GM19240 (cell line): ENCODE results near the gene PSKH1.

Experiments used
- DNase-seq: peaks from one replicate; pipeline ENCODE4 v3.0.0; 2011; ENCODE audit warnings: low spot score; ENCODE audit not compliant: insufficient read length

The PSKH1 gene

GRCh38 chr16:67865318-67865717, 27.7 kb upstream of the PSKH1 start:
- no peak for DNase-seq

- no peak for DNase-seq
These were observed 24.8 kb upstream of the PSKH1 start for GRCh38 chr16:67868290-67868689.

- no peak for DNase-seq
These were observed 23.4 kb upstream of the PSKH1 start for GRCh38 chr16:67869653-67870052.

GRCh38 chr16:67871256-67871655, 21.8 kb upstream of the PSKH1 start:
- no peak for DNase-seq

GRCh38 chr16:67872131-67872630, 20.9 kb upstream of the PSKH1 start:
- DNase-seq, result no peak

- DNase-seq, result peak; percentile 91
These were observed 20.2 kb upstream of the PSKH1 start, which contains the start of gene EDC4 for GRCh38 chr16:67872631-67873434. Gene EDC4, plus strand, starts transcription at chr16:67873052. Its CDS starts 210 bp downstream, at chr16:67873262.

- DNase-seq, result no peak
These were observed 19.4 kb upstream of the PSKH1 start for GRCh38 chr16:67873435-67874370.

GRCh38 chr16:67874372-67874771, 18.7 kb upstream of the PSKH1 start:
- DNase-seq, result no peak

- DNase-seq, result no peak
These were observed 16.0 kb upstream of the PSKH1 start for GRCh38 chr16:67877064-67877463.

GRCh38 chr16:67878232-67878631, 14.8 kb upstream of the PSKH1 start:
- no peak for DNase-seq

GRCh38 chr16:67878846-67879245, 14.2 kb upstream of the PSKH1 start:
- no peak for DNase-seq

- no peak for DNase-seq
These were observed 13.6 kb upstream of the PSKH1 start for GRCh38 chr16:67879462-67879861.

- DNase-seq, result no peak
These were observed 13.1 kb upstream of the PSKH1 start for GRCh38 chr16:67879936-67880335.

GRCh38 chr16:67880584-67880983, 12.5 kb upstream of the PSKH1 start:
- DNase-seq, result no peak

GRCh38 chr16:67881621-67882161, 11.4 kb upstream of the PSKH1 start:
- DNase-seq, result no peak

GRCh38 chr16:67882374-67883145, 10.5 kb upstream of the PSKH1 start:
- no peak for DNase-seq

GRCh38 chr16:67883146-67883871, 9.7 kb upstream of the PSKH1 start:
- no peak for DNase-seq

GRCh38 chr16:67883872-67884261, 9.2 kb upstream of the PSKH1 start:
- DNase-seq, result peak; percentile 57

GRCh38 chr16:67884684-67885083, 8.4 kb upstream of the PSKH1 start, which contains the start of gene NRN1L:
Gene NRN1L, plus strand, starts transcription at chr16:67884885. Its CDS starts 19 bp downstream, at chr16:67884904.
- no peak for DNase-seq

GRCh38 chr16:67885545-67885944, 7.5 kb upstream of the PSKH1 start:
- DNase-seq, result no peak
